PC-9 (cell line): ENCODE data around the gene ADGRF1. TPM values are rescaled to one million over a fixed set of nuclear protein-coding genes. Genes with fewer than 3 reads are reported as not detected.

Experiments used
- BruUV-seq: library from RNA; stranded (reverse); fragments of 400-500 nt; replicated peaks from 2 replicates; lab custom pipeline; 2021; lab: Mats Ljungman, UMichigan
- CTCF ChIA-PET: fragments of 300-600 bp; sonication (Branson Sonifier 250); formaldehyde crosslinking; loops from one replicate; lab custom pipeline; 2022; ENCODE audit warnings: antibody characterized with exemption; lab: Charles Lee
- POLR2A ChIA-PET: fragments of 300-600 bp; sonication (Branson Sonifier 250); formaldehyde crosslinking; loops from one replicate; lab custom pipeline; 2022; ENCODE audit warnings: antibody characterized with exemption; ENCODE audit not compliant: unreplicated experiment; lab: Charles Lee
- DNase-seq, 2 experiments: peaks; one replicate each; pipeline versions ENCODE4 v3.0.0 to v3.0.0-alpha.2; 2015 to 2022; ENCODE audit warnings: mixed read lengths in 1 of 2
- H2AFZ ChIP-seq: fragments of 200-600 bp; sonication (generic); 2 replicates; pipeline ENCODE4 v1.8.1; 2017; ENCODE audit warnings: antibody characterized with exemption
- H3F3A ChIP-seq: fragments of 200-600 bp; sonication (generic); 2 replicates; pipeline ENCODE4 v1.8.1; 2017; ENCODE audit warnings: antibody characterized with exemption, mild to moderate bottlenecking, low read depth; ENCODE audit not compliant: insufficient read depth
- H3K27ac ChIP-seq: fragments of 200-600 bp; sonication (generic); 2 replicates; pipeline ENCODE4 v1.6.1; 2016; ENCODE audit warnings: mixed run types
- H3K27me3 ChIP-seq: fragments of 200-600 bp; sonication (generic); 2 replicates; pipeline ENCODE4 v1.6.1; 2016; ENCODE audit warnings: low read depth, mixed run types; ENCODE audit not compliant: insufficient read depth
- H3K36me3 ChIP-seq: fragments of 200-600 bp; sonication (generic); 2 replicates; pipeline ENCODE4 v1.6.1; 2016; ENCODE audit warnings: low read depth, mixed run types
- H3K4me1 ChIP-seq: fragments of 200-600 bp; sonication (generic); replicated peaks from 2 replicates; pipeline ENCODE4 v1.6.1; 2016; ENCODE audit warnings: mixed run types; ENCODE audit not compliant: insufficient read depth
- H3K4me2 ChIP-seq: fragments of 200-600 bp; sonication (generic); 2 replicates; pipeline ENCODE4 v1.6.1; 2017; ENCODE audit warnings: mixed run types
- H3K4me3 ChIP-seq: fragments of 200-600 bp; sonication (generic); 2 replicates; pipeline ENCODE4 v1.6.1; 2016; ENCODE audit warnings: mixed run types
- H3K79me2 ChIP-seq: fragments of 200-600 bp; sonication (generic); 2 replicates; pipeline ENCODE4 v1.6.1; 2017; ENCODE audit warnings: low read depth, mixed run types
- H3K9me2 ChIP-seq: fragments of 200-600 bp; sonication (generic); 2 replicates; pipeline ENCODE4 v1.8.1; 2017; ENCODE audit warnings: mild to moderate bottlenecking; ENCODE audit not compliant: insufficient read depth
- H3K9me3 ChIP-seq: fragments of 200-600 bp; sonication (generic); 2 replicates; pipeline ENCODE4 v1.8.1; 2016; ENCODE audit warnings: low read depth; ENCODE audit not compliant: insufficient read depth
- H4K20me1 ChIP-seq: fragments of 200-600 bp; sonication (generic); 2 replicates; pipeline ENCODE4 v1.8.1; 2017; ENCODE audit not compliant: insufficient read depth
- EZH2 ChIP-seq: fragments of 200-600 bp; sonication (generic); IDR thresholded peaks from 2 replicates; pipeline ENCODE4 v1.8.0; 2017; ENCODE audit warnings: antibody characterized with exemption, low read depth
- intact Hi-C: fragments of 100-400 bp; cut with micrococcal nuclease; formaldehyde crosslinking; loops from one replicate; pipeline ENCODE4 v1.10.0; 2022; ENCODE audit not compliant: unreplicated experiment
- total RNA-seq: library from RNA; stranded (reverse); gene quantifications from 2 replicates; pipeline ENCODE4 v1.2.3, GENCODE V29; 2021
- TF ChIP-seq, protein P1 (sequence below): fragments of 200-600 bp; sonication (generic); conservative IDR thresholded peaks from 2 replicates; pipeline ENCODE4 v1.6.1; 2017; ENCODE audit warnings: mixed run types, antibody characterized with exemption, mild to moderate bottlenecking, moderate library complexity

Gene ADGRF1
- total RNA-seq, 1 experiment from 2014 or later: 162 TPM

- Histone ChIP-seq H2AFZ (no peak overlapping the region), H3K9me2 (peaks cover 5% of the 10 kb centered on the region; the same call in 1 of the 2 replicates), H3K27ac (no peak overlapping the region), H3K27me3 (no peaks in the 10 kb centered on the region), H4K20me1 (no peaks in the 10 kb centered on the region; the same call in 1 of the 2 replicates), H3K4me3 (no peak overlapping the region), H3K36me3 (peaks cover 54% of the 10 kb centered on the region), H3K4me1 (0 out of 2 replicates have a peak, but pooled peaks cover 7% of the 10 kb centered on the region), H3F3A (peaks cover 91% of the 10 kb centered on the region), H3K4me2 (no peak overlapping the region), H3K9me3 (no peaks in the 10 kb centered on the region), H3K79me2 (peaks cover 4% of the 10 kb centered on the region; the same call in 1 of the 2 replicates)
- no peak for DNase-seq
- intact Hi-C loops: no loop called here
- ChIA-PET POLR2A (no interaction called here), CTCF (no interaction called here)
- BruUV-seq: no TSS peak
- TF ChIP-seq, protein P1, sequence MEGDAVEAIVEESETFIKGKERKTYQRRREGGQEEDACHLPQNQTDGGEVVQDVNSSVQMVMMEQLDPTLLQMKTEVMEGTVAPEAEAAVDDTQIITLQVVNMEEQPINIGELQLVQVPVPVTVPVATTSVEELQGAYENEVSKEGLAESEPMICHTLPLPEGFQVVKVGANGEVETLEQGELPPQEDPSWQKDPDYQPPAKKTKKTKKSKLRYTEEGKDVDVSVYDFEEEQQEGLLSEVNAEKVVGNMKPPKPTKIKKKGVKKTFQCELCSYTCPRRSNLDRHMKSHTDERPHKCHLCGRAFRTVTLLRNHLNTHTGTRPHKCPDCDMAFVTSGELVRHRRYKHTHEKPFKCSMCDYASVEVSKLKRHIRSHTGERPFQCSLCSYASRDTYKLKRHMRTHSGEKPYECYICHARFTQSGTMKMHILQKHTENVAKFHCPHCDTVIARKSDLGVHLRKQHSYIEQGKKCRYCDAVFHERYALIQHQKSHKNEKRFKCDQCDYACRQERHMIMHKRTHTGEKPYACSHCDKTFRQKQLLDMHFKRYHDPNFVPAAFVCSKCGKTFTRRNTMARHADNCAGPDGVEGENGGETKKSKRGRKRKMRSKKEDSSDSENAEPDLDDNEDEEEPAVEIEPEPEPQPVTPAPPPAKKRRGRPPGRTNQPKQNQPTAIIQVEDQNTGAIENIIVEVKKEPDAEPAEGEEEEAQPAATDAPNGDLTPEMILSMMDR: no peak
- no peak for TF ChIP-seq EZH2
Measured at GRCh38 chr6:47005486-47005885, 36.6 kb downstream of the ADGRF1 start.

GRCh38 chr6:47004463-47004862 is 37.7 kb downstream of the ADGRF1 start:
- Histone ChIP-seq H3K27ac (no peak overlapping the region), H3F3A (peaks cover 94% of the 10 kb centered on the region), H3K9me2 (peaks cover 5% of the 10 kb centered on the region; the same call in 1 of the 2 replicates), H3K4me1 (peaks cover 15% of the 10 kb centered on the region), H3K9me3 (no peaks in the 10 kb centered on the region), H4K20me1 (no peaks in the 10 kb centered on the region; the same call in 1 of the 2 replicates), H3K36me3 (peaks cover 52% of the 10 kb centered on the region), H3K4me3 (no peak overlapping the region), H3K79me2 (peaks cover 4% of the 10 kb centered on the region; the same call in 1 of the 2 replicates), H3K27me3 (no peaks in the 10 kb centered on the region), H2AFZ (no peak overlapping the region), H3K4me2 (no peak overlapping the region)
- intact Hi-C loops: no loop called here
- POLR2A ChIA-PET: no interaction called here
- TF ChIP-seq, protein P1: no peak
- TF ChIP-seq EZH2: no peak
- no peak for DNase-seq
- no TSS peak for BruUV-seq
- CTCF ChIA-PET: no interaction called here

- H3K4me1 ChIP-seq: peaks cover 41% of the 10 kb centered on the region
- DNase-seq: peak; percentile 10 to 52
- H3K4me3 ChIP-seq: no peak overlapping the region
- ChIA-PET CTCF (no interaction called here), POLR2A (no interaction called here)
- no TSS peak for BruUV-seq
- peaks cover 83% of the 10 kb centered on the region for H3F3A ChIP-seq
- H3K4me2 ChIP-seq: no peak overlapping the region
- peaks cover 25% of the 10 kb centered on the region; the same call in 1 of the 2 replicates for H3K36me3 ChIP-seq
- TF ChIP-seq, protein P1: no peak
- no peak for TF ChIP-seq EZH2
- no peak overlapping the region for H3K27ac ChIP-seq
- H4K20me1 ChIP-seq: no peaks in the 10 kb centered on the region
- H3K27me3 ChIP-seq: no peaks in the 10 kb centered on the region
- H3K9me2 ChIP-seq: no peaks in the 10 kb centered on the region
- no peaks in the 10 kb centered on the region for H3K9me3 ChIP-seq
- H2AFZ ChIP-seq: no peak overlapping the region
- intact Hi-C loops: no loop called here
- H3K79me2 ChIP-seq: no peaks in the 10 kb centered on the region
Measured at GRCh38 chr6:47000842-47001241, 41.3 kb downstream of the ADGRF1 start.
